HepG2 (cell line): Measurements from ENCODE around the gene EXOC1. TPM values are rescaled to one million over a fixed set of nuclear protein-coding genes. Genes with fewer than 3 reads are reported as not detected.

Source experiments
- AKAP8 ChIP-seq: sonication (generic); formaldehyde crosslinking; IDR thresholded peaks from 2 replicates; pipeline ENCODE4 v1.5.1; 2020; ENCODE audit warnings: mild to moderate bottlenecking, missing genetic modification reagents
- CEBPZ ChIP-seq: IDR thresholded peaks from 2 replicates; pipeline ENCODE4 v1.6.1; 2012; ENCODE audit warnings: low read length, improper control_type of control experiment
- CREB1 ChIP-seq, 2 experiments: fragments of 450-650 bp in 1 of 2; IDR thresholded peaks; 2 replicates each; pipeline ENCODE4 v1.6.1; 2016 to 2017; ENCODE audit warnings: control low read depth in 1 of 2, mild to moderate bottlenecking in 1 of 2, missing compliant biosample characterization in 1 of 2, missing genetic modification characterization in 1 of 2
- DDIT3 ChIP-seq: sonication (generic); formaldehyde crosslinking; IDR thresholded peaks from 2 replicates; pipeline ENCODE4 v1.4.0; 2020; ENCODE audit warnings: mild to moderate bottlenecking, missing genetic modification reagents
- KAT7 ChIP-seq: IDR thresholded peaks from 2 replicates; pipeline ENCODE4 v1.6.1; 2018; ENCODE audit warnings: borderline replicate concordance, missing compliant biosample characterization
- KAT8 ChIP-seq: IDR thresholded peaks from 2 replicates; pipeline ENCODE4 v1.6.1; 2016; ENCODE audit warnings: missing genetic modification reagents, missing compliant biosample characterization
- NFKBIZ ChIP-seq: IDR thresholded peaks from 2 replicates; pipeline ENCODE4 v1.6.1; 2018; ENCODE audit warnings: missing genetic modification reagents, missing compliant biosample characterization
- RFX1 ChIP-seq: fragments of 450-650 bp; IDR thresholded peaks from 2 replicates; pipeline ENCODE4 v1.6.1; 2017
- SALL1 ChIP-seq: sonication (generic); formaldehyde crosslinking; IDR thresholded peaks from 2 replicates; pipeline ENCODE4 v1.8.0; 2022; ENCODE audit warnings: mild to moderate bottlenecking, missing genetic modification reagents
- SOX13 ChIP-seq, 3 experiments: fragments of 450-650 bp in 1 of 3; sonication (generic) in 1 of 3; formaldehyde crosslinking in 1 of 3; IDR thresholded peaks in 2 of 3; conservative IDR thresholded peaks in 1 of 3; 2 replicates each; pipeline versions ENCODE4 v1.5.0 to v1.6.1; 2016 to 2020; ENCODE audit warnings: antibody characterized with exemption in 1 of 3, mild to moderate bottlenecking in 1 of 3, missing compliant biosample characterization in 1 of 3, missing genetic modification reagents in 1 of 3, moderate library complexity in 1 of 3
- UBTF ChIP-seq: sonication (generic); formaldehyde crosslinking; IDR thresholded peaks from 2 replicates; pipeline ENCODE4 v1.4.0; 2020; ENCODE audit warnings: mild to moderate bottlenecking, missing genetic modification reagents
- ZFP90 ChIP-seq: sonication (generic); formaldehyde crosslinking; IDR thresholded peaks from 2 replicates; pipeline ENCODE4 v1.8.0; 2022; ENCODE audit warnings: missing genetic modification reagents, mild to moderate bottlenecking, inconsistent platforms, borderline replicate concordance
- ZMYM2 ChIP-seq: sonication (generic); formaldehyde crosslinking; IDR thresholded peaks from 2 replicates; pipeline ENCODE4 v1.8.0; 2022; ENCODE audit warnings: mild to moderate bottlenecking, missing genetic modification reagents
- ZNF180 ChIP-seq: sonication (generic); formaldehyde crosslinking; IDR thresholded peaks from 2 replicates; pipeline ENCODE4 v1.4.0; 2020; ENCODE audit warnings: low read depth, missing genetic modification reagents, borderline replicate concordance
- ZNF556 ChIP-seq: sonication (generic); formaldehyde crosslinking; IDR thresholded peaks from 2 replicates; pipeline ENCODE4 v1.4.0; 2020; ENCODE audit warnings: mild to moderate bottlenecking, missing genetic modification reagents, borderline replicate concordance
- ZNF564 ChIP-seq: sonication (generic); formaldehyde crosslinking; IDR thresholded peaks from 2 replicates; pipeline ENCODE4 v1.8.1; 2023; ENCODE audit warnings: mild to moderate bottlenecking, missing genetic modification reagents
- ZNF629 ChIP-seq: sonication (generic); formaldehyde crosslinking; conservative IDR thresholded peaks from 2 replicates; pipeline ENCODE4 v1.5.0; 2020; ENCODE audit warnings: missing genetic modification reagents
- polyA plus RNA-seq, 8 experiments: library from polyadenylated mRNA; depleted of rRNA in 3 of 8; stranded (reverse) in 7 of 8; unstranded in 1 of 8; fragments of >200 nt; fragmentation: Illumina TruSeq in 4 of 8; extraction: Trizol in 4 of 8; gene quantifications; 2 replicates each; pipeline versions ENCODE4 v1.2.1 to v1.2.3, GENCODE V29; 2011 to 2016; ENCODE audit warnings: low read depth in 4 of 8, missing spikeins in 1 of 8, mixed read lengths in 1 of 8; ENCODE audit not compliant: insufficient read depth in 1 of 8
- total RNA-seq, 5 experiments: library from RNA; depleted of rRNA; stranded (reverse); fragments of >200 nt; fragmentation: Illumina TruSeq; extraction: Trizol; gene quantifications; 2 replicates each; pipeline ENCODE4 v1.2.3, GENCODE V29; 2016; ENCODE audit warnings: low read depth in 1 of 5
- TF ChIP-seq, protein P1 (sequence below): sonication (generic); formaldehyde crosslinking; IDR thresholded peaks from 2 replicates; pipeline ENCODE4 v1.4.0; 2020; ENCODE audit warnings: missing genetic modification reagents
- TF ChIP-seq, protein P2 (sequence below): sonication (generic); formaldehyde crosslinking; IDR thresholded peaks from 2 replicates; pipeline ENCODE4 v1.5.0; 2020; ENCODE audit warnings: missing genetic modification reagents

The EXOC1 gene
- total and polyA plus RNA-seq, 2 of the 13 experiments (the other 11 are each of a cell fraction or from before 2014, with no cell fraction given) = 9.1 to 18.4 TPM

DNA sequence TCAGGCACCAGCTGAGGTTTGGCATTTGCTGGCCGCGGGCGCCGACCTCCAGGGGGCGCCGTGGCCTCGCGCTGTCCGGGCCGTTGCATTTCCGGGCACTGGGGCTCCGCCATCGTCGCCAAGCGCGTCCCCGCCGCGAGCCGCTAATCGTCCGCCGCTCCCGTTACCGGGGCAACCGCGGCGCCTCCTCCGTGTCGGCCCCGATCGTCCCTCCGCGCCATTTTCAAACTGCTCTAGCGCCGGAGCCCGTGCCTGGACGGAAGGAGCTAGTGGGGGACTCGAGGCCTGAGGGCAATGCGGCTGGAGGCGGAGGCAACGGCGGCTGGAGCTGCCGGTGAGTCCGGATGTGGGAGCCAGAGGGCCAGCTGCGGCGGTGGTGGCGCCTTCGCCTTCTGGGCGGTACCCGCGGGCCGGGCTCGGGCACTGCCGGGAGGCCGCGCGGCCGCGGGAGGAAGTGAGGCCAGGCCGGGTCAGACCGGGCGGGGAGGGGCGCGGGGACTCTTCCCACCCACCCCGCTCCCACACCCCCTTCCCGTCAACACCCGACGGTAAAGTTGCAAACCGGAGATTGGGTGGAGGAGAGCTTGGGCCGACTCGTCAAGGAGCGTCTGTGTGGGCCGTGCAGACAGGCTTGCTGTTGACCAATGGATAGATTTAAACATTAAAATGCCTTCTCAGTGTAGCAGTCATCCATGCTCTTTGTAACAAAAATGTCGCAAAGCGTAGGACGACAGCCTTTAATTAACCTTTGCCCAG is 95.5 kb downstream of the EXOC1 start, which contains the start of gene CEP135 (continued):
- TF ChIP-seq, protein P1, sequence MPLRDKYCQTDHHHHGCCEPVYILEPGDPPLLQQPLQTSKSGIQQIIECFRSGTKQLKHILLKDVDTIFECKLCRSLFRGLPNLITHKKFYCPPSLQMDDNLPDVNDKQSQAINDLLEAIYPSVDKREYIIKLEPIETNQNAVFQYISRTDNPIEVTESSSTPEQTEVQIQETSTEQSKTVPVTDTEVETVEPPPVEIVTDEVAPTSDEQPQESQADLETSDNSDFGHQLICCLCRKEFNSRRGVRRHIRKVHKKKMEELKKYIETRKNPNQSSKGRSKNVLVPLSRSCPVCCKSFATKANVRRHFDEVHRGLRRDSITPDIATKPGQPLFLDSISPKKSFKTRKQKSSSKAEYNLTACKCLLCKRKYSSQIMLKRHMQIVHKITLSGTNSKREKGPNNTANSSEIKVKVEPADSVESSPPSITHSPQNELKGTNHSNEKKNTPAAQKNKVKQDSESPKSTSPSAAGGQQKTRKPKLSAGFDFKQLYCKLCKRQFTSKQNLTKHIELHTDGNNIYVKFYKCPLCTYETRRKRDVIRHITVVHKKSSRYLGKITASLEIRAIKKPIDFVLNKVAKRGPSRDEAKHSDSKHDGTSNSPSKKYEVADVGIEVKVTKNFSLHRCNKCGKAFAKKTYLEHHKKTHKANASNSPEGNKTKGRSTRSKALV (CRISPR knock-in tag) = peak; percentile 83
- TF ChIP-seq DDIT3 (CRISPR knock-in tag) (no peak), KAT7 (CRISPR knock-in tag) (peak; percentile 85; the same call in 1 of the 2 replicates), ZFP90 (CRISPR knock-in tag) (peak; percentile 84; the same call in 1 of the 2 replicates), ZNF180 (CRISPR knock-in tag) (no peak; the same call in 1 of the 2 replicates), ZNF629 (CRISPR knock-in tag) (0 out of 2 replicates have a peak, but pooled peaks have one; percentile 12), CEBPZ (no peak), SOX13 (IDR thresholded peaks at IDR 0.05) (no peak), SOX13 (CRISPR knock-in tag; conservative IDR thresholded peaks at IDR 0.05 in 1 of 2, IDR thresholded peaks at IDR 0.05 in 1 of 2) (peak in 1 of 2 experiments; percentile 21; a peak in 1 of 4 replicates), AKAP8 (CRISPR knock-in tag) (peak; percentile 83), ZMYM2 (CRISPR knock-in tag) (peak; percentile 74), RFX1 (peak; percentile 93), SALL1 (CRISPR knock-in tag) (peak; percentile 90), UBTF (peak; percentile 99), KAT8 (CRISPR knock-in tag) (peak; percentile 89), CREB1 (IDR thresholded peaks at IDR 0.05) (peak; percentile 72), CREB1 (CRISPR knock-in tag; IDR thresholded peaks at IDR 0.05) (no peak), ZNF564 (CRISPR knock-in tag) (peak; percentile 87), ZNF556 (CRISPR knock-in tag) (peak; percentile 83), NFKBIZ (CRISPR knock-in tag) (0 out of 2 replicates have a peak, but pooled peaks have one; percentile 13)
- TF ChIP-seq, protein P2, sequence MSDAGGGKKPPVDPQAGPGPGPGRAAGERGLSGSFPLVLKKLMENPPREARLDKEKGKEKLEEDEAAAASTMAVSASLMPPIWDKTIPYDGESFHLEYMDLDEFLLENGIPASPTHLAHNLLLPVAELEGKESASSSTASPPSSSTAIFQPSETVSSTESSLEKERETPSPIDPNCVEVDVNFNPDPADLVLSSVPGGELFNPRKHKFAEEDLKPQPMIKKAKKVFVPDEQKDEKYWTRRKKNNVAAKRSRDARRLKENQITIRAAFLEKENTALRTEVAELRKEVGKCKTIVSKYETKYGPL (CRISPR knock-in tag) = 0 out of 2 replicates have a peak, but pooled peaks have one; percentile 45
